Activated naive CD4-positive, alpha-beta T cell treated with anti-CD3 and anti-CD28 coated beads for 36 hours (primary cell): ENCODE data around the gene CD302. TPM values are rescaled to one million over a fixed set of nuclear protein-coding genes. Genes with fewer than 3 reads are reported as not detected.
"Not testable (repeated sequence)": the region's sequence is repeated elsewhere in the genome, so short reads cannot be mapped to it uniquely, and the experiment has no call there.

Experiments used
- CTCF ChIA-PET: fragments of 350-600 bp; sonication (Branson Sonifier 250); formaldehyde crosslinking; loops from one replicate; lab custom pipeline; 2021; ENCODE audit warnings: antibody characterized with exemption; lab: Charles Lee
- DNase-seq: peaks from one replicate; pipeline ENCODE4 v3.0.0-alpha.2; 2020
- H3K27ac Mint-ChIP-seq: one replicate; pipeline ENCODE4 v1.8.0; 2021; ENCODE audit warnings: mild to moderate bottlenecking, mixed read lengths
- H3K27me3 Mint-ChIP-seq: one replicate; pipeline ENCODE4 v1.8.0; 2021; ENCODE audit warnings: low read depth, mixed read lengths
- H3K36me3 Mint-ChIP-seq: one replicate; pipeline ENCODE4 v1.8.0; 2021; ENCODE audit warnings: low read depth, mixed read lengths
- H3K4me1 Mint-ChIP-seq: one replicate; pipeline ENCODE4 v1.8.0; 2021; ENCODE audit warnings: low read depth, mixed read lengths
- H3K4me3 Mint-ChIP-seq: one replicate; pipeline ENCODE4 v1.8.0; 2021; ENCODE audit warnings: mild to moderate bottlenecking, moderate library complexity, mixed read lengths
- H3K9me3 Mint-ChIP-seq: one replicate; pipeline ENCODE4 v1.8.0; 2021; ENCODE audit warnings: mixed read lengths
- intact Hi-C: fragments of 100-400 bp; cut with micrococcal nuclease; formaldehyde crosslinking; loops from one replicate; pipeline ENCODE4 v1.15.1; 2023
- total RNA-seq, 2 experiments: library from RNA; stranded (reverse); gene quantifications; one replicate each; pipeline ENCODE4 v1.2.3, GENCODE V29; 2021

Gene CD302
- total RNA-seq, 2 experiments from 2014 or later, result 0.35 to 0.48 TPM

DNA sequence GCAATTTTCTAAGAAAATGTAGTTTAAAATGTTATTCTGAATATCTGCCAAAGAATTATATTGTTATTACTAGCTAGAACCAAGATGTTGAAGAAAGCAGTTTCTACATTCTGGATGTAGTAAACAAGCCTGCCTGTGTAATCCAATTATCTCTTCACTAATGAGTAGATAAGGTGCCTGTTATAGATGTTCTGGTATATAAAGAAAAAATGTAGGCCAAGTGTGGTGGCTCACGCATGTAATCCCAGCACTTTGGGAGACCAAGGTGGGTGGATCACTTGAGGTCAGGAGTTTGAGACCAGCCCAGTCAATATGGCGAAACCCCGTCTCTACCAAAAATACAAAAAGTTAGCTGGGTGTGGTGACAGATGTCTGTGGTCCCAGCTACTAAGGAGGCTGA lies 28.9 kb downstream of the CD302 start:
- Mint-ChIP-seq H3K4me3 (no peak overlapping the region), H3K9me3 (no peaks in the 10 kb centered on the region), H3K36me3 (peaks cover 28% of the 10 kb centered on the region), H3K27ac (no peak overlapping the region), H3K27me3 (no peaks in the 10 kb centered on the region), H3K4me1 (peaks cover 2% of the 10 kb centered on the region)
- no peak for DNase-seq
- CTCF ChIA-PET, result no interaction called here
- intact Hi-C loops, result no loop called here

DNA sequence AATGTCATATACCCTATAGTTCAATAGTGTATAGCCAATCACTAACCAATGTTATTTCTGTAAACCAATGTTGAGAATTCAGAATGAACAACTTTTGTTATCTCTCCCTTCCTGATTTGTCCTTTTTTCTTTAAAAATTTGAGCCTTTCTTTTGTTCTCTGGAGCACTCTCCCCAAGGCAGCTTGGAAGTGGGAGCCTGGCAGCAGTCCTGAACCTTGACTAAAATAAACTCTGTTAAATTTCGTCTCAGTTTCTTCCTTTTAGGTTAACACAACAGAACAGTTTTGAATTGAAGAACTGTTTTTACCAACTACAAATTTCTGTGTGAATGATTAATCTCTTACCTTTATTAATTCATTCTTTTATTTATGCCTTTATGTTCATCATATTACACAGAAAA lies 35.9 kb downstream of the CD302 start:
- no peaks in the 10 kb centered on the region for H3K27me3 Mint-ChIP-seq
- intact Hi-C loops, result no loop called here
- H3K4me1 Mint-ChIP-seq, result peaks cover 7% of the 10 kb centered on the region
- DNase-seq, result no peak
- no peaks in the 10 kb centered on the region for H3K9me3 Mint-ChIP-seq
- H3K36me3 Mint-ChIP-seq, result peaks cover 46% of the 10 kb centered on the region
- CTCF ChIA-PET, result interaction anchor here (0.6 to 1.3 kb wide), 2 partner anchors 18 to 770 kb away, joined by 3 to 4 read pairs; no protein-coding TSS in a partner anchor
- peak overlapping the region; percentile 30 for H3K27ac Mint-ChIP-seq
- no peak overlapping the region for H3K4me3 Mint-ChIP-seq

DNA sequence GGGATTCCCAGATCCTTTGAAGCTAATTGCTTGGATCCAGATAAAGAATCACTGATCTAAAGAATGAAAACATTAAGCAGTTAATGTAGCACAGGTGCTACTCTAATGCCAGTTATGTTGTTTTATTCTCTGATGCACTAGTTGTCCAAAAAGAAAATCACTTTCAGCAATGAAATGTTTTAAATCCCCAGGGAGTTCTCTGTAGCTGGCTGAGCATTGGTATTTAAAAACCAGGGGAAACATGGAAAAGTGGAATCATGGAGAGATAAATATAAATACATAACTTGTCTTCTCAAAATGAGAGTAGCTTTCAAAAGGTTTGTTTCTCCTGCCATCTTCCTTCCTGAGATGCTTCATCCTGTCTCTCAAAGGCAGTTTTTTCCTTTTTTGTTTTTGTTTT lies 37.7 kb downstream of the CD302 start:
- Mint-ChIP-seq H3K9me3 (no peaks in the 10 kb centered on the region), H3K4me1 (peaks cover 9% of the 10 kb centered on the region), H3K36me3 (peaks cover 36% of the 10 kb centered on the region), H3K27ac (no peak overlapping the region), H3K4me3 (no peak overlapping the region), H3K27me3 (no peaks in the 10 kb centered on the region)
- DNase-seq, result no peak
- intact Hi-C loops, result no loop called here
- CTCF ChIA-PET, result no interaction called here

DNA sequence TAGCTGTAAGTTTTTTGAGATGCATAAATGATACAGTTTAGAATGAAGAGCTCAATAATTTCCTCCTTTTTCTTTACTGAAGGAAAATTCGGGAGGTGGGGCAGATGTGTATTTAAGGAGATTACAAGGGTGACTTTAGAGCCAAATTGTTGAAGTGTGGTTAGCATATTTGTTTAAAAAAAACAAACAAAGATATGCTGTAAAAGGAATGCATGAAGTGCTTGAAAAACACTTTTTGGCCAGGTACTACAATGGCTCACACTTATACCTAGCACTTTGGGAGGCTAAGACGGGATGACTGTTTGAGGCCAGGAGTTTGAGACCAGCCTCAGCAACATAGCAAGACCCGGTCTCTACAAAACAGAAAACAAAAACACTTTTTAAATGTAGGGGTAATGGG lies 38.4 kb downstream of the CD302 start:
- Mint-ChIP-seq H3K4me3 (no peak overlapping the region), H3K27ac (no peak overlapping the region), H3K9me3 (no peaks in the 10 kb centered on the region), H3K4me1 (peaks cover 9% of the 10 kb centered on the region), H3K27me3 (no peaks in the 10 kb centered on the region), H3K36me3 (peaks cover 33% of the 10 kb centered on the region)
- CTCF ChIA-PET, result interaction anchor here (0.7 to 1.4 kb wide), 2 partner anchors 48 to 310 kb away, joined by 3 to 4 read pairs; no protein-coding TSS in a partner anchor
- intact Hi-C loops, result loop anchor here (5.0 kb wide), 1 partner anchor 183 kb away; no protein-coding TSS in a partner anchor
- DNase-seq, result no peak

GRCh38 chr2:159758686-159759085 lies 39.3 kb downstream of the CD302 start:
- H3K36me3 Mint-ChIP-seq, result peaks cover 31% of the 10 kb centered on the region
- peaks cover 7% of the 10 kb centered on the region for H3K4me1 Mint-ChIP-seq
- no peaks in the 10 kb centered on the region for H3K27me3 Mint-ChIP-seq
- CTCF ChIA-PET, result interaction anchor here (0.7 to 1.4 kb wide), 2 partner anchors 49 to 309 kb away, joined by 3 to 4 read pairs; no protein-coding TSS in a partner anchor
- intact Hi-C loops, result loop anchor here (5.0 kb wide), 1 partner anchor 184 kb away; no protein-coding TSS in a partner anchor
- DNase-seq, result no peak
- H3K4me3 Mint-ChIP-seq, result no peak overlapping the region
- no peak overlapping the region for H3K27ac Mint-ChIP-seq
- no peaks in the 10 kb centered on the region for H3K9me3 Mint-ChIP-seq

GRCh38 chr2:159758239-159758638 lies 39.8 kb downstream of the CD302 start:
- CTCF ChIA-PET, result no interaction called here
- DNase-seq, result no peak
- Mint-ChIP-seq H3K4me1 (peaks cover 7% of the 10 kb centered on the region), H3K9me3 (no peaks in the 10 kb centered on the region), H3K4me3 (no peak overlapping the region), H3K36me3 (peaks cover 29% of the 10 kb centered on the region), H3K27ac (no peak overlapping the region), H3K27me3 (no peaks in the 10 kb centered on the region)
- intact Hi-C loops, result loop anchor here (5.0 kb wide), 1 partner anchor 184 kb away; no protein-coding TSS in a partner anchor

- Mint-ChIP-seq H3K27ac (no peak overlapping the region), H3K27me3 (no peaks in the 10 kb centered on the region), H3K4me1 (peaks cover 22% of the 10 kb centered on the region), H3K36me3 (peaks cover 37% of the 10 kb centered on the region), H3K9me3 (no peaks in the 10 kb centered on the region), H3K4me3 (no peak overlapping the region)
- DNase-seq, result peak; percentile 54
- CTCF ChIA-PET, result interaction anchor here (0.9 to 1.1 kb wide), 7 partner anchors 9 to 212 kb away, joined by 3 to 4 read pairs (median 3); partner anchors contain the start of gene MARCHF7
- intact Hi-C loops, result loop anchor here (1.0 to 5.0 kb wide), 8 partner anchors 43 to 870 kb away; partner anchors contain the start of gene MARCHF7
Observed at GRCh38 chr2:159755788-159756187, 42.2 kb downstream of the CD302 start.

GRCh38 chr2:159755014-159755413 lies 43.0 kb downstream of the CD302 start:
- Mint-ChIP-seq H3K4me3 (no peak overlapping the region), H3K27me3 (no peaks in the 10 kb centered on the region), H3K4me1 (peaks cover 20% of the 10 kb centered on the region), H3K36me3 (peaks cover 32% of the 10 kb centered on the region), H3K9me3 (no peaks in the 10 kb centered on the region), H3K27ac (no peak overlapping the region)
- intact Hi-C loops, result loop anchor here (1.0 to 5.0 kb wide), 2 partner anchors 187 to 213 kb away; no protein-coding TSS in a partner anchor
- CTCF ChIA-PET, result no interaction called here
- no peak for DNase-seq

DNA sequence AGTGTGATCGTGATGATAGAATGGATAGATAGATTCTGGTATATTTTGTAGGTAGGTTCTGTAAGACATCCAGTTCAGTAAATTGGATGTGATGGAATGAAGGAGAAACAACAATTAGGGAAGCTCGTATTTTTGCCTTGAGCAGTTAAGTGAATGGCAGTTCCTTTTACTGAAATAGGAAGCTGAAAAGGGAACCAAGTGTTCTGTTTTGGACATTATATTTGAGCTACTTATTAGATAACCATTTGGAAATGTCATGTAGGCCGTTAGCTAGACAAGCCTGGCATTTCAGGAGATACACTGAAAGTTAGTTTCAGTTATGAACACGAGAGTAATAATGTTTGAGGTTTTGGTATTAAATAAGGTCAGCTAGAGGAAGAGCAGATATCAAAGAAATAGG lies 44.2 kb downstream of the CD302 start:
- Mint-ChIP-seq H3K36me3 (peaks cover 32% of the 10 kb centered on the region), H3K27ac (no peak overlapping the region), H3K4me3 (no peak overlapping the region), H3K4me1 (peaks cover 20% of the 10 kb centered on the region), H3K9me3 (no peaks in the 10 kb centered on the region), H3K27me3 (no peaks in the 10 kb centered on the region)
- intact Hi-C loops, result no loop called here
- CTCF ChIA-PET, result interaction anchor here (0.6 to 0.7 kb wide), 2 partner anchors 264 to 495 kb away, joined by 4 to 5 read pairs; no protein-coding TSS in a partner anchor
- DNase-seq, result no peak

- Mint-ChIP-seq H3K9me3 (no peaks in the 10 kb centered on the region), H3K27me3 (no peaks in the 10 kb centered on the region), H3K27ac (peak overlapping the region; percentile 59), H3K4me3 (no peak overlapping the region), H3K4me1 (peaks cover 20% of the 10 kb centered on the region), H3K36me3 (peaks cover 35% of the 10 kb centered on the region)
- CTCF ChIA-PET, result no interaction called here
- no peak for DNase-seq
- intact Hi-C loops, result no loop called here
Observed at GRCh38 chr2:159750873-159751272, 47.1 kb downstream of the CD302 start.

GRCh38 chr2:159748089-159748488 lies 49.9 kb downstream of the CD302 start:
- no peak for DNase-seq
- intact Hi-C loops, result no loop called here
- H3K27me3 Mint-ChIP-seq, result no peaks in the 10 kb centered on the region
- H3K36me3 Mint-ChIP-seq, result peaks cover 48% of the 10 kb centered on the region
- peaks cover 22% of the 10 kb centered on the region for H3K4me1 Mint-ChIP-seq
- CTCF ChIA-PET, result interaction anchor here (0.7 kb wide), 1 partner anchor 16 kb away, joined by 3 read pairs; no protein-coding TSS in a partner anchor
- no peak overlapping the region for H3K4me3 Mint-ChIP-seq
- no peaks in the 10 kb centered on the region for H3K9me3 Mint-ChIP-seq
- H3K27ac Mint-ChIP-seq, result no peak overlapping the region

- H3K27me3 Mint-ChIP-seq, H3K9me3 Mint-ChIP-seq, intact Hi-C loops, DNase-seq, H3K4me3 Mint-ChIP-seq, H3K27ac Mint-ChIP-seq, CTCF ChIA-PET: not testable (repeated sequence)
- Mint-ChIP-seq H3K36me3 (peaks cover 43% of the 10 kb centered on the region), H3K4me1 (peaks cover 11% of the 10 kb centered on the region)
Observed at GRCh38 chr2:159745237-159745636, 52.8 kb downstream of the CD302 start.

GRCh38 chr2:159744363-159744762 lies 53.6 kb downstream of the CD302 start:
- Mint-ChIP-seq H3K4me1 (peaks cover 17% of the 10 kb centered on the region), H3K36me3 (peaks cover 46% of the 10 kb centered on the region)
- CTCF ChIA-PET, result interaction anchor here (0.6 kb wide), 1 partner anchor 1294 kb away, joined by 3 read pairs; no protein-coding TSS in a partner anchor

More at GRCh38 chr2:159744363-159744762, 53.6 kb downstream of the CD302 start:
- Mint-ChIP-seq H3K27ac (no peak overlapping the region), H3K4me3 (no peak overlapping the region), H3K9me3 (no peaks in the 10 kb centered on the region), H3K27me3 (no peaks in the 10 kb centered on the region)
- no peak for DNase-seq
- intact Hi-C loops, result no loop called here
